Bronchial epithelial cell (primary cell): ENCODE results near the gene HAP1. TPM values are rescaled to one million over a fixed set of nuclear protein-coding genes. Genes with fewer than 3 reads are reported as not detected.

ENCODE experiments used
- DNase-seq: peaks from one replicate; pipeline ENCODE4 v3.0.0-alpha.2; 2010; ENCODE audit warnings: low read depth
- FAIRE-seq: peaks from 2 replicates; lab custom pipeline; 2011; peaks lifted over from hg19 to GRCh38; lab: Jason Lieb, UNC
- H3K27me3 ChIP-seq: 2 replicates; pipeline ENCODE4 v1.5.1; 2011; ENCODE audit warnings: low read length; ENCODE audit not compliant: control insufficient read depth, insufficient read depth
- H3K36me3 ChIP-seq: 2 replicates; pipeline ENCODE4 v1.5.1; 2011; ENCODE audit warnings: low read length; ENCODE audit not compliant: control insufficient read depth, insufficient read depth
- H3K4me3 ChIP-seq: 2 replicates; pipeline ENCODE4 v1.5.1; 2011; ENCODE audit warnings: mild to moderate bottlenecking, low read depth, low read length, control low read depth
- total RNA-seq: library from RNA; depleted of rRNA; stranded (reverse); fragments of >200 nt; gene quantifications from 2 replicates; pipeline ENCODE4 v1.2.1, GENCODE V29; 2014
- TF ChIP-seq, protein P1 (sequence below): IDR thresholded peaks from 2 replicates; pipeline ENCODE4 v1.5.1; 2011; ENCODE audit warnings: mild to moderate bottlenecking, moderate library complexity, low read length, control low read depth, inconsistent platforms; ENCODE audit not compliant: insufficient read depth, severe bottlenecking

The HAP1 gene
- total RNA-seq, 1 donor from 2014 or later = 2.6 TPM

GRCh38 chr17:41758601-41759000 is 24.2 kb upstream of the HAP1 start:
- peak; percentile 60 for FAIRE-seq
- Histone ChIP-seq H3K27me3 (no peaks in the 10 kb centered on the region), H3K36me3 (peaks cover 69% of the 10 kb centered on the region), H3K4me3 (no peak overlapping the region)
- DNase-seq = no peak
- TF ChIP-seq, protein P1, sequence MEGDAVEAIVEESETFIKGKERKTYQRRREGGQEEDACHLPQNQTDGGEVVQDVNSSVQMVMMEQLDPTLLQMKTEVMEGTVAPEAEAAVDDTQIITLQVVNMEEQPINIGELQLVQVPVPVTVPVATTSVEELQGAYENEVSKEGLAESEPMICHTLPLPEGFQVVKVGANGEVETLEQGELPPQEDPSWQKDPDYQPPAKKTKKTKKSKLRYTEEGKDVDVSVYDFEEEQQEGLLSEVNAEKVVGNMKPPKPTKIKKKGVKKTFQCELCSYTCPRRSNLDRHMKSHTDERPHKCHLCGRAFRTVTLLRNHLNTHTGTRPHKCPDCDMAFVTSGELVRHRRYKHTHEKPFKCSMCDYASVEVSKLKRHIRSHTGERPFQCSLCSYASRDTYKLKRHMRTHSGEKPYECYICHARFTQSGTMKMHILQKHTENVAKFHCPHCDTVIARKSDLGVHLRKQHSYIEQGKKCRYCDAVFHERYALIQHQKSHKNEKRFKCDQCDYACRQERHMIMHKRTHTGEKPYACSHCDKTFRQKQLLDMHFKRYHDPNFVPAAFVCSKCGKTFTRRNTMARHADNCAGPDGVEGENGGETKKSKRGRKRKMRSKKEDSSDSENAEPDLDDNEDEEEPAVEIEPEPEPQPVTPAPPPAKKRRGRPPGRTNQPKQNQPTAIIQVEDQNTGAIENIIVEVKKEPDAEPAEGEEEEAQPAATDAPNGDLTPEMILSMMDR = no peak

DNA sequence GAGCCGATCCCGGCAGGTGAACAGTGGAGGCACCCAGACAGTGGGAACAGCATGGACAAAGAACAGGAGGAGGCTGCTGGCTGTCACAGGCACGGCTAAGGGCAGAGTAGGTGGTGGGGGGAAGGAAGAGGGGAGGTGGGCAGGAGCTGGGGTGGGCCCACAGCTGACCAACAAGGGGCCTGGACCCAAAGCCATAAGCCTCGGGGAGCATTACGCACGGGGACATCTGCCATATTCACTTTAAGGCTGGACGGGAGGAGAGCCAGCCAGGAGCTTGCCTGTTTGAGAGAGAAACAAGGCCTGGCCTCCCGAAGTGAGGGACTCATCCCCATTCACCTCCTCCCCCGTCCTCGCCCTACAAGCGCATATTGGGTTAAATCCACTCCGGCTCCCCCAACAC is 19.6 kb upstream of the HAP1 start:
- FAIRE-seq (no peak), DNase-seq (no peak)
- H3K27me3 ChIP-seq = no peaks in the 10 kb centered on the region
- H3K4me3 ChIP-seq = no peak overlapping the region
- H3K36me3 ChIP-seq = peaks cover 36% of the 10 kb centered on the region
- TF ChIP-seq, protein P1 = no peak

DNA sequence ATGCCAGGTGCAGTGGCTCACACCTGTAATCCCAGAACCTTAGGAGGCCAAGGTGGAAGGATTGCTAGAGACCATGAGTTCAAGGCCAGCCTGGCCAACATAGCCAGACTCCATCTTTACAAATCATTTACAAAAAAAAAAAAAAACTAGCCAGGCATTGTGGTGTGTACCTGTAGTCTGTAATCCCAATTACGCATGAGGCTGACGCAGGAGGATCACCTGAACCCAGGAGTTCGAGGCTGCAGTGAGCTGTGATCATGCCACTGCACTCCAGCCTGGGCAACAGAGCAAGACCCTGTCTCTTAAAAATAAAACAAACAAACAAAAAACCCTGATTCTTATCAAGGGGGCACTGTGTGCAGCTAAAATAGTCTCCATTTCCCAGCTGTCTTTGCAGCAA is 16.8 kb upstream of the HAP1 start:
- DNase-seq (no peak), FAIRE-seq (no peak)
- TF ChIP-seq, protein P1 = no peak
- Histone ChIP-seq H3K4me3 (no peak overlapping the region), H3K27me3 (no peaks in the 10 kb centered on the region), H3K36me3 (peaks cover 19% of the 10 kb centered on the region)

DNA sequence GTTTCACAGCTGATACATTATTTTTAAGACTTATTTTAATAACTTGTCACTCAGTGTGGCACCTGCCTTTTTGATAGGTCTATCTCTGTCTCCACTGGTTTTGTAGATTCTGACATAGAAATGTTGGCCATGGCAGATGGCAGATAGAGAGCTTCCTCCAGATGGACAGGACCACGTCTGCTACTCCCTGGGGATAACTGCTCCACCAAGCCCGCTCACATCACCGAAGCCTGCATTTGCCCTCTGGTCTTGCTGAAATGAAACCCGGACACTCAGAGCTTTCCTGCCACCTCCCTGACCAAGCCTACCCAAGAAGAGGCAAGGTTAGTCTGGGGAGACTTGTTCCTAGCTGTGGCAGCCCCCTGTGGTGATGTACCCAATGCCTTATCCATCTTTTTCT is 16.4 kb upstream of the HAP1 start:
- Histone ChIP-seq H3K4me3 (no peak overlapping the region), H3K36me3 (peaks cover 16% of the 10 kb centered on the region), H3K27me3 (no peaks in the 10 kb centered on the region)
- FAIRE-seq (no peak), DNase-seq (no peak)
- TF ChIP-seq, protein P1 = no peak

- no peak overlapping the region for H3K4me3 ChIP-seq
- no peaks in the 10 kb centered on the region for H3K36me3 ChIP-seq
- no peaks in the 10 kb centered on the region for H3K27me3 ChIP-seq
- TF ChIP-seq, protein P1 = no peak
- no peak for FAIRE-seq
- DNase-seq = no peak
Measured at GRCh38 chr17:41748275-41748674, 13.8 kb upstream of the HAP1 start.

- FAIRE-seq = no peak
- TF ChIP-seq, protein P1 = no peak
- no peaks in the 10 kb centered on the region for H3K36me3 ChIP-seq
Measured at GRCh38 chr17:41741709-41742108, 7.3 kb upstream of the HAP1 start.

More at GRCh38 chr17:41741709-41742108, 7.3 kb upstream of the HAP1 start:
- peaks cover 7% of the 10 kb centered on the region for H3K27me3 ChIP-seq
- no peak overlapping the region for H3K4me3 ChIP-seq
- no peak for DNase-seq
